Neutrophil (primary cell): ENCODE results near the gene SEMA3C.

Experiments used
- H3K27ac ChIP-seq: fragments of 200-600 bp; sonication (generic); 2 replicates; pipeline ENCODE4 v1.5.1; 2016; ENCODE audit warnings: mild to moderate bottlenecking, moderate library complexity
- H3K27me3 ChIP-seq: fragments of 200-600 bp; sonication (generic); 2 replicates; pipeline ENCODE4 v1.6.0; 2016; ENCODE audit warnings: mild to moderate bottlenecking
- H3K36me3 ChIP-seq: fragments of 200-600 bp; sonication (generic); 2 replicates; pipeline ENCODE4 v1.5.1; 2017
- H3K4me1 ChIP-seq, 2 experiments: fragments of 200-600 bp in 1 of 2; sonication (generic) in 1 of 2; 1 replicate in 1 of 2; 2 replicates in 1 of 2; pipeline versions ENCODE4 v1.5.1 to v1.6.1; 2013 to 2016; ENCODE audit warnings: low read depth in 1 of 2, low read length in 1 of 2, mild to moderate bottlenecking in 1 of 2, moderate library complexity in 1 of 2; ENCODE audit not compliant: control insufficient read depth in 1 of 2, insufficient read depth in 1 of 2
- H3K4me3 ChIP-seq, 2 experiments: fragments of 200-600 bp in 1 of 2; sonication (generic) in 1 of 2; 1 replicate in 1 of 2; 2 replicates in 1 of 2; pipeline ENCODE4 v1.5.1; 2013 to 2016; ENCODE audit warnings: low read depth in 1 of 2, low read length in 1 of 2, mild to moderate bottlenecking in 1 of 2, moderate library complexity in 1 of 2
- H3K9me3 ChIP-seq: fragments of 200-600 bp; sonication (generic); 2 replicates; pipeline ENCODE4 v1.5.1; 2016
- TF ChIP-seq, protein P1 (sequence below): fragments of 200-600 bp; sonication (generic); IDR thresholded peaks from 2 replicates; pipeline ENCODE4 v1.5.1; 2016; ENCODE audit warnings: antibody characterized with exemption

SEMA3C gene

DNA sequence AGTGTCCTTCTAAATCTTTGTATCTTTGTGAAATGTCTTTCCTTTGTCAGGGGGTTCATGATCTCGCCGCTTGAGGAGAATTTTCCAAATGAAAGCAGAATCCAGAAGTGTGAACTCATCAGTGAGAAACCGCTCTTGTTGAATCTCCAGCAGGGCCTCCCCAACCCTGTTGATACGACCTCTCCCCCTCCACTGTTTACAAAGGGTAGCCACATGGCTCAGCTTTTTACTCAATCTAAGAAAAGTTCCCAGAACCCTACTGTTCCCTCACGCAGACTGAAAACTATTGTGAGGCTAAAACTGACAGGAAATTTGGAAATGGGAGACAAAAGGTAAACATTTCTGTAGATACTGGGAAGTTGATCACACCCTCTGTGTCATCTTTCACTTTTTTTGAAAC, 73.9 kb downstream of the SEMA3C start:
- no peak overlapping the region for H3K4me3 ChIP-seq
- H3K4me1 ChIP-seq = peaks cover 31% of the 10 kb centered on the region in 2 experiments
- no peaks in the 10 kb centered on the region for H3K9me3 ChIP-seq
- peak overlapping the region; percentile 28 for H3K27ac ChIP-seq
- TF ChIP-seq, protein P1, sequence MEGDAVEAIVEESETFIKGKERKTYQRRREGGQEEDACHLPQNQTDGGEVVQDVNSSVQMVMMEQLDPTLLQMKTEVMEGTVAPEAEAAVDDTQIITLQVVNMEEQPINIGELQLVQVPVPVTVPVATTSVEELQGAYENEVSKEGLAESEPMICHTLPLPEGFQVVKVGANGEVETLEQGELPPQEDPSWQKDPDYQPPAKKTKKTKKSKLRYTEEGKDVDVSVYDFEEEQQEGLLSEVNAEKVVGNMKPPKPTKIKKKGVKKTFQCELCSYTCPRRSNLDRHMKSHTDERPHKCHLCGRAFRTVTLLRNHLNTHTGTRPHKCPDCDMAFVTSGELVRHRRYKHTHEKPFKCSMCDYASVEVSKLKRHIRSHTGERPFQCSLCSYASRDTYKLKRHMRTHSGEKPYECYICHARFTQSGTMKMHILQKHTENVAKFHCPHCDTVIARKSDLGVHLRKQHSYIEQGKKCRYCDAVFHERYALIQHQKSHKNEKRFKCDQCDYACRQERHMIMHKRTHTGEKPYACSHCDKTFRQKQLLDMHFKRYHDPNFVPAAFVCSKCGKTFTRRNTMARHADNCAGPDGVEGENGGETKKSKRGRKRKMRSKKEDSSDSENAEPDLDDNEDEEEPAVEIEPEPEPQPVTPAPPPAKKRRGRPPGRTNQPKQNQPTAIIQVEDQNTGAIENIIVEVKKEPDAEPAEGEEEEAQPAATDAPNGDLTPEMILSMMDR = no peak
- no peaks in the 10 kb centered on the region for H3K27me3 ChIP-seq
- no peaks in the 10 kb centered on the region for H3K36me3 ChIP-seq

DNA sequence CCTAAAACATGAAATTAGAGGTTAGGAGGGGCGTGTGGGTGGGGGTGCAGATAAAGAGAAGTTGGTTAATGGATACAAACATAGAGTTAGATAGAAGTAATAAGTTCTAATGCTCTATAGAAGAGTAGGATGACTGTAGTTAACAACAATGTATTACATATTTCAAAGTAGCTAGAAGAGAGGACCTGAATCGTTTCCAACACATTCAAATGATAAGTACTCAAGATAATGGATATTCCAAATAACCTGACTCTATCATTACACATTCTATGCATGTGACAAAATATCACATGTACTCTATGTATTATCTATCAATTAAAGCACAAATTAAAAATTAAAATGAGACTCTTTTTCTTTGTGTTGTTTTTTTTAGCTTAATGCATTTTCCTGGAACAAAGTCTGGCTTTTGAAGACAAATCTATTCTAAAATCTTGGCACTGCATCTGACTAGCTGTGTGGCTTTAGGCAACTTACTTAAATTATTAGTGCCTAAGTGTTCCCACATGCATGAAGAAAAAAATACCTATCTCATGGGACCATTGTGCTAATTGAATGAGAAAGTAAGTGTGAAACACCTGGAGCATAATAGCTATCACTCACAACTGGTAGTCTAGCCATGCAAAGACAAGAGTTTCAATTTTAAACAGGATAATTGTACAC, 75.7 kb downstream of the SEMA3C start:
- peaks cover 31% of the 10 kb centered on the region in 2 experiments for H3K4me1 ChIP-seq
- TF ChIP-seq, protein P1 = no peak
- H3K27ac ChIP-seq = peak overlapping the region; percentile 70
- no peak overlapping the region for H3K4me3 ChIP-seq
- no peaks in the 10 kb centered on the region for H3K36me3 ChIP-seq
- H3K27me3 ChIP-seq = no peaks in the 10 kb centered on the region
- H3K9me3 ChIP-seq = no peaks in the 10 kb centered on the region

DNA sequence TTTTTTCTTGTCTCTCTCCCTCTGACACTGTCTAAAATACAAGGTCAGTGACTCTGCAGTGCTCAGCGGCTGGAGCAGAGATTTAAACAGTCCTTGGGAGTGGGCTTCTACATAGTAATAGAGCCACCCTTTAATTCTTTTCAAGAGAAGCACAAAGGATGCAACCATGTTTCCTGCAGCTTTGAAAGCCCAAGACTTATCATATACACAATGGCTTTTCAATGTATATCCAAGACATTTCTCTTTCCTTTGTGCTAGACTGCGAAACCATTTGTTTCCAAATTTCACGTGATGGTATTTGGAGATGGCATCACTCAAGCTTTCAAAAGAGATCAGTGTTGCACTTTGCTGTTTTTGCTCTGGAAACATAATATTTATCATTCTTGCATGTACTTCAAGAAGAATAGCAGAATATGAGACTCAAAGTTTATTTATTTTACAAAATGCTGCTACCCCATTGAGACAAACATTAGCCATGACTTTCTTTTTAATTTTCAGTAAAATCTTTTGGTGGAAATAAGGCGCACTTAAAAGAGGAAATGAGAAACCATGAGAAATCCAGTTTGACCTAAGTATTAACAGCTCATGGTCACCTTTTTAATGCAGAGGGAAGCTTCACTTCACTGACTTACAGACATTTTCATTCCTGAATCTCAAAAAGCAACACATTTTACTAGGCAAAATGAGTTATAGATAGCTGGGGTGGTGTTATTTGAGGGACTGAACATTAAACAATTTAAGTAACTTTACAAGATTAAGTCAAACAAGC, 76.6 kb downstream of the SEMA3C start:
- peak overlapping the region; percentile 70 for H3K27ac ChIP-seq
- no peaks in the 10 kb centered on the region for H3K9me3 ChIP-seq
- no peaks in the 10 kb centered on the region for H3K36me3 ChIP-seq
- H3K27me3 ChIP-seq = no peaks in the 10 kb centered on the region
- no peak overlapping the region for H3K4me3 ChIP-seq
- H3K4me1 ChIP-seq = peaks cover 31% of the 10 kb centered on the region in 2 experiments
- TF ChIP-seq, protein P1 = no peak

DNA sequence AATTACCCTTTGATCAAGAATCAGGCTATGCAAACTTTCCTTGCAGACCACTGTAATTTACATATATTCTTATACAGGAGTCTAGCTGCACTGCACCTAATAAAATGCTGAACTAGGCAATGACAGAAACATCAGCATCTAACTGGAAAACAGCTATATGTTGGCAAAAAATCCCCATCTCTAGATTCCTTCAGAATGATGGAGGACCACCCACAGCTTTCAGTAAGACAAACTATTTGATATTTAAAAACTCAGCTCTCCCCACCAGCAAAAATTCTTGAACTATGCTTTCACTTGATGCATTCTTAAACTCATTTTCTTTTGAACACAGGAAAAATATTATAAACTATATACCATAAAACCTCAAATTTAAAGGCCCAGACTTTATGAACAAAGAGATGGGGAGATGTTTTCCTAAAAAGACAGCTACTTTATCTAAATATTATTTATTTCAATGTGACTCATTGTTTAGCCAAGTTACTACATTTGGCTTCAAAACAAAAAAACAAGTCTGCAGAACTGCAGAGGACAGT, 77.4 kb downstream of the SEMA3C start:
- TF ChIP-seq, protein P1 = no peak
- H3K4me1 ChIP-seq = peaks cover 31% of the 10 kb centered on the region in 2 experiments
- no peaks in the 10 kb centered on the region for H3K27me3 ChIP-seq
- H3K36me3 ChIP-seq = no peaks in the 10 kb centered on the region
- H3K9me3 ChIP-seq = no peaks in the 10 kb centered on the region
- H3K27ac ChIP-seq = peak overlapping the region; percentile 70
- no peak overlapping the region for H3K4me3 ChIP-seq

DNA sequence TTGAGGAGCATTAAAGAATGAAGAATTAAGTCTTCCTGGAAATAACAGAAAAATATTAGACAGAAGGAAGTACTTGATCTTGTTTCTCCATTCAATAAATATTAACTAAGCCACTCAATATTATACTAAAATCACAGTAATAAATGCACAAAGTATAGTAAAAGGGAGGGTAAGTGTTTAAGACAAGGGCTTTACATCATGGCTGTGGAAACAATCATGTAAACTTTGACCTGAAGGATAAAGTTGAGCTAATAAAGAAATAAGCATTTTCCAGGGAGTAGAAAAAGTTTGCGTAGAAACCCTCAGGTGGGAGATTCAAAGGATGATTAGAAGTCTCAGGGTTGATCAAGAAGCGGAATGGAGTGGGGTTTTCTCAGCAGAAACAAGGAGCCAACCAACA, 78.2 kb downstream of the SEMA3C start:
- H3K4me1 ChIP-seq = peaks cover 30 to 31% of the 10 kb centered on the region in 2 experiments
- H3K9me3 ChIP-seq = no peaks in the 10 kb centered on the region
- TF ChIP-seq, protein P1 = no peak
- no peak overlapping the region for H3K4me3 ChIP-seq
- H3K36me3 ChIP-seq = no peaks in the 10 kb centered on the region
- H3K27ac ChIP-seq = no peak overlapping the region
- H3K27me3 ChIP-seq = no peaks in the 10 kb centered on the region
